ENCODE data around the gene NCR2. TPM values are rescaled to one million over a fixed set of nuclear protein-coding genes. Genes with fewer than 3 reads are reported as not detected.

Gene NCR2
- total RNA-seq, 1 experiment from 2014 or later = not detected

DNA sequence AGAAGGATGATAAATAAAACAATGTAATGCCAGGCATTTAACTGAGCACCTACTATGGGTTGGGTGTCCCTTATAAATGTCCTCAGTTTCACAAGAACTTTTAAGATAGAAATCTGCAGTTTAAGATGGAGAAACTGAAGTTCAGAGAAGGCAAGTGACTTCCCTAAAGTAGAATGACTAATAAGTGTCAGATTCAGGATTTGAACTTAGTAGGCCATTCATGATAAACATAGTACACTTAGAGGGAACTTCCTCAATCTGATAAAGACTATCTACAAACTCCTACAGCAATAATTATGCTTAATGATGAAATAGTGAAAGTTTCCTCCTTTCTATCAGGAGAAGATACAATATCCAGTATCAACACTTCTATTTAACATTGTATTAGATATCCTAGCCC lies 43.9 kb downstream of the NCR2 start:
- H2BK15ac ChIP-seq (ENCODE audit: low read depth, low read length) = no peak overlapping the region
- H4K8ac ChIP-seq (replicated peaks; ENCODE audit: insufficient read length, low read depth, low read length) = no peak overlapping the region
- Mint-ChIP-seq H3K36me3 (ENCODE audit: insufficient read depth in 1 of 3, low read depth in 3 of 3) (no peaks in the 10 kb centered on the region; a peak in 1 of 7 replicates), H3K27ac (no peak overlapping the region), H3K4me3 (no peak overlapping the region), H3K9me3 (peaks cover 0 to 6% of the 10 kb centered on the region in 2 experiments; a peak in 2 of 5 replicates), H3K4me1 (peaks cover 17 to 22% of the 10 kb centered on the region in 2 experiments), H3K27me3 (ENCODE audit: low read depth) (peaks cover 79% of the 10 kb centered on the region; the same call in 1 of the 2 replicates)
- H3K4ac ChIP-seq (ENCODE audit: low read depth, low read length) = no peak overlapping the region
- no peak overlapping the region for H3K9ac ChIP-seq (ENCODE audit: extremely low read depth, insufficient read length, low read length)
- no peak overlapping the region for H3K14ac ChIP-seq (ENCODE audit: insufficient read depth, low read length)
- H3K56ac ChIP-seq (ENCODE audit: insufficient read length, low read depth, low read length) = no peak overlapping the region
- no peaks in the 10 kb centered on the region for H3K9me3 ChIP-seq (ENCODE audit: control insufficient read depth, low read depth, low read length)
- peaks cover 53% of the 10 kb centered on the region for H3K27me3 ChIP-seq (ENCODE audit: insufficient read depth, low read length)
- H4K20me1 ChIP-seq (ENCODE audit: control insufficient read depth, insufficient read depth, insufficient read length) = peaks cover 3% of the 10 kb centered on the region
- H2BK120ac ChIP-seq (ENCODE audit: low read depth, low read length, poor library complexity, severe bottlenecking) = no peak overlapping the region
- peaks cover 2% of the 10 kb centered on the region; the same call in 1 of the 2 replicates for H3K4me1 ChIP-seq (ENCODE audit: insufficient read depth, low read length)
- TF ChIP-seq CTCF (conservative IDR thresholded peaks at IDR 0.05) = no peak
- no peak for DNase-seq
- no peak overlapping the region for H4K91ac ChIP-seq (ENCODE audit: insufficient read length, low read depth, low read length)
- H3K79me1 ChIP-seq (ENCODE audit: insufficient read depth, low read depth, low read length, poor library complexity, severe bottlenecking) = no peaks in the 10 kb centered on the region
- H3K23me2 ChIP-seq (ENCODE audit: insufficient read length, low read depth, low read length, poor library complexity, severe bottlenecking) = peaks cover 8% of the 10 kb centered on the region
- no peak overlapping the region for H3K23ac ChIP-seq (ENCODE audit: insufficient read length, low read depth, low read length)
- no peak overlapping the region for H3K18ac ChIP-seq (ENCODE audit: insufficient read length, low read depth, low read length)
- H2BK12ac ChIP-seq (ENCODE audit: insufficient read length, low read depth, low read length) = no peak overlapping the region
- no peak overlapping the region for H2BK20ac ChIP-seq (ENCODE audit: low read depth, low read length, poor library complexity, severe bottlenecking)
- H3K79me2 ChIP-seq (ENCODE audit: insufficient read depth, low read length) = no peaks in the 10 kb centered on the region
- H2AK5ac ChIP-seq (ENCODE audit: insufficient read length, low read length) = no peak overlapping the region
- H3K27ac ChIP-seq (ENCODE audit: insufficient read length, low read depth, low read length) = no peak overlapping the region
- no peak overlapping the region for H2BK5ac ChIP-seq (ENCODE audit: insufficient read length, low read length)
- no peak overlapping the region for H4K5ac ChIP-seq (ENCODE audit: insufficient read length, low read depth, low read length)
- no peak overlapping the region for H2AFZ ChIP-seq (ENCODE audit: low read length)
- H3T11ph ChIP-seq (ENCODE audit: low read length) = no peak overlapping the region
- H3K4me2 ChIP-seq (ENCODE audit: insufficient read depth, insufficient read length, low read length) = no peak overlapping the region

All from H9 (cell line).